ENCODE data around the gene AGPS.

- TF ChIP-seq CTCF (IDR thresholded peaks at IDR 0.05) (no peak), POLR2AphosphoS5 (IDR thresholded peaks at IDR 0.05) (peak; percentile 8 to 66 (median 39))
These were observed 5.1 kb downstream of the AGPS start for GRCh38 chr2:177397481-177398289.
